Measurements from ENCODE around the gene SOX6.

The SOX6 gene

GRCh38 chr11:16133867-16134266, 222.5 kb downstream of the SOX6 start:
- H2AFZ ChIP-seq (ENCODE audit: low read depth) = no peak overlapping the region
- H3K27ac ChIP-seq = no peak overlapping the region
- no peak overlapping the region for H3K4me3 ChIP-seq (IDR thresholded peaks at IDR 0.05; ENCODE audit: insufficient read depth, low read depth, low read length)
- H3K9ac ChIP-seq = no peak overlapping the region
- TF ChIP-seq CTCF (conservative IDR thresholded peaks at IDR 0.05; ENCODE audit: low read depth, low read length) = no peak
- no peak overlapping the region for H3K4me2 ChIP-seq
- H3K79me2 ChIP-seq (ENCODE audit: insufficient read depth, low read depth) = no peaks in the 10 kb centered on the region
- H3K4me1 ChIP-seq (ENCODE audit: low read depth, poor library complexity, severe bottlenecking) = no peaks in the 10 kb centered on the region
- H4K20me1 ChIP-seq (ENCODE audit: insufficient read depth) = no peaks in the 10 kb centered on the region
- no peaks in the 10 kb centered on the region for H3K27me3 ChIP-seq (ENCODE audit: insufficient read depth, low read depth)
- H3K36me3 ChIP-seq (ENCODE audit: insufficient read depth) = no peaks in the 10 kb centered on the region

- Histone ChIP-seq H2AFZ (ENCODE audit: low read depth) (no peak overlapping the region), H3K27me3 (ENCODE audit: insufficient read depth, low read depth) (no peaks in the 10 kb centered on the region), H4K20me1 (ENCODE audit: insufficient read depth) (no peaks in the 10 kb centered on the region), H3K27ac (no peak overlapping the region), H3K4me3 (IDR thresholded peaks at IDR 0.05; ENCODE audit: insufficient read depth, low read depth, low read length) (no peak overlapping the region), H3K4me2 (no peak overlapping the region), H3K36me3 (ENCODE audit: insufficient read depth) (no peaks in the 10 kb centered on the region), H3K4me1 (ENCODE audit: low read depth, poor library complexity, severe bottlenecking) (no peaks in the 10 kb centered on the region), H3K79me2 (ENCODE audit: insufficient read depth, low read depth) (no peaks in the 10 kb centered on the region), H3K9ac (no peak overlapping the region)
- no peak for TF ChIP-seq CTCF (conservative IDR thresholded peaks at IDR 0.05; ENCODE audit: low read depth, low read length)
Observed at GRCh38 chr11:16127732-16128131, 228.6 kb downstream of the SOX6 start.

GRCh38 chr11:16126362-16126761, 230.0 kb downstream of the SOX6 start:
- Histone ChIP-seq H4K20me1 (ENCODE audit: insufficient read depth) (no peaks in the 10 kb centered on the region), H3K4me3 (IDR thresholded peaks at IDR 0.05; ENCODE audit: insufficient read depth, low read depth, low read length) (no peak overlapping the region), H3K4me1 (ENCODE audit: low read depth, poor library complexity, severe bottlenecking) (no peaks in the 10 kb centered on the region), H3K9ac (no peak overlapping the region), H3K27me3 (ENCODE audit: insufficient read depth, low read depth) (no peaks in the 10 kb centered on the region), H3K79me2 (ENCODE audit: insufficient read depth, low read depth) (no peaks in the 10 kb centered on the region), H3K4me2 (no peak overlapping the region), H3K36me3 (ENCODE audit: insufficient read depth) (no peaks in the 10 kb centered on the region), H2AFZ (ENCODE audit: low read depth) (no peak overlapping the region), H3K27ac (no peak overlapping the region)
- no peak for TF ChIP-seq CTCF (conservative IDR thresholded peaks at IDR 0.05; ENCODE audit: low read depth, low read length)

- no peak overlapping the region for H2AFZ ChIP-seq (ENCODE audit: low read depth)
- H4K20me1 ChIP-seq (ENCODE audit: insufficient read depth) = no peaks in the 10 kb centered on the region
- H3K9ac ChIP-seq = no peak overlapping the region
- H3K4me1 ChIP-seq (ENCODE audit: low read depth, poor library complexity, severe bottlenecking) = no peaks in the 10 kb centered on the region
- H3K27ac ChIP-seq = no peak overlapping the region
- no peak overlapping the region for H3K4me3 ChIP-seq (IDR thresholded peaks at IDR 0.05; ENCODE audit: insufficient read depth, low read depth, low read length)
- no peak for TF ChIP-seq CTCF (conservative IDR thresholded peaks at IDR 0.05; ENCODE audit: low read depth, low read length)
- no peaks in the 10 kb centered on the region for H3K79me2 ChIP-seq (ENCODE audit: insufficient read depth, low read depth)
- H3K36me3 ChIP-seq (ENCODE audit: insufficient read depth) = no peaks in the 10 kb centered on the region
- no peaks in the 10 kb centered on the region for H3K27me3 ChIP-seq (ENCODE audit: insufficient read depth, low read depth)
- no peak overlapping the region for H3K4me2 ChIP-seq
Observed at GRCh38 chr11:16125796-16126195, 230.6 kb downstream of the SOX6 start.

GRCh38 chr11:16124390-16124789, 232.0 kb downstream of the SOX6 start:
- no peak overlapping the region for H3K27ac ChIP-seq
- H3K36me3 ChIP-seq (ENCODE audit: insufficient read depth) = no peaks in the 10 kb centered on the region
- no peaks in the 10 kb centered on the region for H3K4me1 ChIP-seq (ENCODE audit: low read depth, poor library complexity, severe bottlenecking)
- H3K4me3 ChIP-seq (IDR thresholded peaks at IDR 0.05; ENCODE audit: insufficient read depth, low read depth, low read length) = no peak overlapping the region
- no peaks in the 10 kb centered on the region for H3K27me3 ChIP-seq (ENCODE audit: insufficient read depth, low read depth)
- H3K79me2 ChIP-seq (ENCODE audit: insufficient read depth, low read depth) = no peaks in the 10 kb centered on the region
- no peak overlapping the region for H3K4me2 ChIP-seq
- no peaks in the 10 kb centered on the region for H4K20me1 ChIP-seq (ENCODE audit: insufficient read depth)
- no peak overlapping the region for H3K9ac ChIP-seq
- H2AFZ ChIP-seq (ENCODE audit: low read depth) = no peak overlapping the region
- TF ChIP-seq CTCF (conservative IDR thresholded peaks at IDR 0.05; ENCODE audit: low read depth, low read length) = no peak
